ENCODE results near the gene NPPB.
"Not testable (repeated sequence)": the region's sequence is repeated elsewhere in the genome, so short reads cannot be mapped to it uniquely, and the experiment has no call there.

The NPPB gene

GRCh38 chr1:11858613-11858967 lies at the start of gene NPPB:
Gene NPPB, minus strand, starts transcription at chr1:11858945. Its CDS starts 112 bp downstream, at chr1:11858833.
- no peak for DNase-seq (ENCODE audit: low spot score)

- peak; percentile 37 for DNase-seq (ENCODE audit: low spot score)
Observed at GRCh38 chr1:11908095-11908675, 49.4 kb upstream of the NPPB start.

GRCh38 chr1:11907275-11908094 lies 48.7 kb upstream of the NPPB start:
- peak; percentile 81 for DNase-seq (ENCODE audit: low spot score)

- DNase-seq (ENCODE audit: low spot score), result no peak
Observed at GRCh38 chr1:11906870-11907269, 48.1 kb upstream of the NPPB start.

GRCh38 chr1:11904978-11905377 lies 46.2 kb upstream of the NPPB start:
- no peak for DNase-seq (ENCODE audit: low spot score)

GRCh38 chr1:11904156-11904555 lies 45.4 kb upstream of the NPPB start:
- DNase-seq (ENCODE audit: low spot score), result not testable (repeated sequence)

GRCh38 chr1:11903210-11903609 lies 44.5 kb upstream of the NPPB start:
- DNase-seq (ENCODE audit: low spot score), result no peak

GRCh38 chr1:11901446-11901845 lies 42.7 kb upstream of the NPPB start:
- DNase-seq (ENCODE audit: low spot score), result not testable (repeated sequence)

GRCh38 chr1:11898831-11899467 lies 40.2 kb upstream of the NPPB start:
- DNase-seq (ENCODE audit: low spot score), result peak; percentile 83

GRCh38 chr1:11898086-11898785 lies 39.5 kb upstream of the NPPB start:
- no peak for DNase-seq (ENCODE audit: low spot score)

- not testable (repeated sequence) for DNase-seq (ENCODE audit: low spot score)
Observed at GRCh38 chr1:11894501-11894900, 35.8 kb upstream of the NPPB start.

- peak; percentile 90 for DNase-seq (ENCODE audit: low spot score)
Observed at GRCh38 chr1:11893907-11894251, 35.1 kb upstream of the NPPB start.

- DNase-seq (ENCODE audit: low spot score), result no peak
Observed at GRCh38 chr1:11891433-11892186, 32.9 kb upstream of the NPPB start.

- DNase-seq (ENCODE audit: low spot score), result no peak
Observed at GRCh38 chr1:11888877-11889208, 30.1 kb upstream of the NPPB start.

- DNase-seq (ENCODE audit: low spot score), result no peak
Observed at GRCh38 chr1:11888206-11888876, 29.6 kb upstream of the NPPB start.

- DNase-seq (ENCODE audit: low spot score), result no peak
Observed at GRCh38 chr1:11887666-11888007, 28.9 kb upstream of the NPPB start.

GRCh38 chr1:11886986-11887665 lies 28.4 kb upstream of the NPPB start:
- no peak for DNase-seq (ENCODE audit: low spot score)

- DNase-seq (ENCODE audit: low spot score), result no peak
Observed at GRCh38 chr1:11885916-11886315, 27.2 kb upstream of the NPPB start.

- peak; percentile 81 for DNase-seq (ENCODE audit: low spot score)
Observed at GRCh38 chr1:11882814-11883538, 24.2 kb upstream of the NPPB start.

- peak; percentile 6 for DNase-seq (ENCODE audit: low spot score)
Observed at GRCh38 chr1:11881749-11882441, 23.1 kb upstream of the NPPB start.
